ENCODE data around the gene MMP19.
"Not testable (repeated sequence)": the region's sequence is repeated elsewhere in the genome, so short reads cannot be mapped to it uniquely, and the experiment has no call there.

The MMP19 gene

DNA sequence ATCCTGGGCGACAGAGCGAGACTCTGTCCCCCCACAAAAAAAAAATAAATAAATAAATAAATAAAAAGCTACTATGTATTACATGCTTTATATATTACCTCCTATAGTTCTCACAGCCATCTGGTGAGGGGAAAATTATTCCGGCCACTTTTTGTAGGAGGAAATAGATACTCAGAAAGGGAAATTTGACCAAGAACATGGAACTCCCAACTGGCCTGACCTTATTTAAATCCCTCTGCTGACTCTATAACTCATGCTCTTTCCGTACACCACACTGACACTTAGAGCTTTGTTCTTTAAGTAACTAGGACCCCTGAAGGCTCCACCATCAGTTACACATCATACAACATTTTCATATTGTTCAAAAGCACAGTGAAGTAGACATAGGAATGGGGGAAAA lies 2.2 kb upstream of the MMP19 start:
- H3K27me3 ChIP-seq (ENCODE audit: control insufficient read depth in 1 of 2, insufficient read depth in 2 of 2, low read length in 2 of 2), result peaks cover 0 to 6% of the 10 kb centered on the region in 2 donors
- H3K27ac ChIP-seq (ENCODE audit: low read length), result no peak overlapping the region

DNA sequence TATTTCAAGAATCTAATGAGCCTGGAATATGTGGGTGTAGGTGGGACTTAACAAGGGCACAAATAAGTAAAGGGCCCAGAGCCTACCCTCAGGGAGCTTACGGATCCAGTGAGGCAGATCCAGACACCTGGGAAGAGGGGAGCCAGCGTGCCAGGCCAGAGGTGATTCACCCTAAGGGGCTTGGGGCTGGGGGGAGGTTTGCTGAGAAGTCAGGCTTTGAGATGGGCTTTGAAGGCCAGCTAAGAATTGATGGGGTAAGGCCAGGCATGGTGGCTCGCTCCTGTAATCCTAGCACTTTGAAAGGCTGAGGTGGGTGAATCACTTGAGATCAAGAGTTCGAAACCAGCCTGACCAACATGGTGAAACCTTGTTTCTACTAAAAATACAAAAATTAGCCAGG lies 695 bp upstream of the MMP19 start:
- Histone ChIP-seq H3K4me3 (ENCODE audit: low read length in 2 of 2) (peak overlapping the region in 1 of 2 donors; percentile 64), H3K36me3 (ENCODE audit: control insufficient read depth in 2 of 2, insufficient read depth in 2 of 2, low read length in 2 of 2) (no peaks in the 10 kb centered on the region), H3K4me1 (ENCODE audit: control insufficient read depth, insufficient read depth, low read length) (peaks cover 7% of the 10 kb centered on the region), H3K27ac (ENCODE audit: low read length) (no peak overlapping the region), H3K9ac (ENCODE audit: low read length in 2 of 2) (no peak overlapping the region), H3K27me3 (ENCODE audit: control insufficient read depth in 1 of 2, insufficient read depth in 2 of 2, low read length in 2 of 2) (peaks cover 0 to 8% of the 10 kb centered on the region in 2 donors), H3K9me3 (ENCODE audit: control insufficient read depth in 2 of 2, low read length in 2 of 2) (no peaks in the 10 kb centered on the region)

More for the DNA sequence above, 2.2 kb upstream of the MMP19 start:
- Histone ChIP-seq H3K9me3 (ENCODE audit: control insufficient read depth in 2 of 2, low read length in 2 of 2) (no peaks in the 10 kb centered on the region), H3K36me3 (ENCODE audit: control insufficient read depth in 2 of 2, insufficient read depth in 2 of 2, low read length in 2 of 2) (no peaks in the 10 kb centered on the region), H3K4me1 (ENCODE audit: control insufficient read depth, insufficient read depth, low read length) (peaks cover 7% of the 10 kb centered on the region), H3K4me3 (ENCODE audit: low read length in 2 of 2) (no peak overlapping the region), H3K9ac (ENCODE audit: low read length in 2 of 2) (no peak overlapping the region)

DNA sequence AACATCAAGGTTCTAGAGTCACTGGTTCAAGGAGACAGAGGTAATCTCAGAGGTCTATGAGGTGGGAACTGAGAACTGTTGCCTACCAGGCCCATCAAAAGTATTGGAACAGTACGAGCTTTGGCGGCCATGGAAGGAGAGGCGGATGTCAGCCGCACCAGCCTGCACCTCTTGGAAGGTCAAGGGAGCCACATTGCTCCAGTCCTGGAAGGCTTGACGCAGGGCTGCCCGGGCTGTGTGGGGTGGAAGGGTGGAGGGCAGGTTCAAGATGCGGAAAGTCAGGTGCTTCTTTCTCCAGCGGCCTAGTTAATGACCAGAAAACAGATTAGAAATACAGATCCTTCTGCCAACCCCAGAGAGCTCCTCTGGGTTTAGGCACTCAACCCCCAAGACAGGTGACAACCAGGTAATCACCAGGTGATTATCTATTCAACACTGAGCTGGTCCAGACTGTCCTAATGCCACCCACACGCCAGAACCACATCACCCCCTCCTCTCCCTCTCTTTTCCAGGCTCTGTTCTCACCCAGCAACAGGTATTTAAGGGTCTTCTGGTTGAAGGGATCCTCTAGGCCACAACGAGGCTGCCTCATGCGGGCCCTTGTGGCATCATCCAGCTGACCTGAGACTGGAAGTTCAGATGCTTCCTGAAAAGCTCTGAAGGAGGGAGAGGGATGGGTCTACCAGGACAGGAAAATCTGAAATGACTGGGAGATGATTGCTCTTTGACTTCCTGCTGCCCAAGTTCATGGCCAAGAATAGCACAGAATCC lies 2.0 kb downstream of the MMP19 start:
- Histone ChIP-seq H3K9ac (ENCODE audit: low read length in 2 of 2) (no peak overlapping the region), H3K9me3 (ENCODE audit: control insufficient read depth in 2 of 2, low read length in 2 of 2) (no peaks in the 10 kb centered on the region), H3K36me3 (ENCODE audit: control insufficient read depth in 2 of 2, insufficient read depth in 2 of 2, low read length in 2 of 2) (no peaks in the 10 kb centered on the region), H3K27ac (ENCODE audit: low read length) (no peak overlapping the region), H3K27me3 (ENCODE audit: control insufficient read depth in 1 of 2, insufficient read depth in 2 of 2, low read length in 2 of 2) (peaks cover 0 to 15% of the 10 kb centered on the region in 2 donors), H3K4me1 (ENCODE audit: control insufficient read depth, insufficient read depth, low read length) (no peaks in the 10 kb centered on the region), H3K4me3 (ENCODE audit: low read length in 2 of 2) (no peak overlapping the region)

DNA sequence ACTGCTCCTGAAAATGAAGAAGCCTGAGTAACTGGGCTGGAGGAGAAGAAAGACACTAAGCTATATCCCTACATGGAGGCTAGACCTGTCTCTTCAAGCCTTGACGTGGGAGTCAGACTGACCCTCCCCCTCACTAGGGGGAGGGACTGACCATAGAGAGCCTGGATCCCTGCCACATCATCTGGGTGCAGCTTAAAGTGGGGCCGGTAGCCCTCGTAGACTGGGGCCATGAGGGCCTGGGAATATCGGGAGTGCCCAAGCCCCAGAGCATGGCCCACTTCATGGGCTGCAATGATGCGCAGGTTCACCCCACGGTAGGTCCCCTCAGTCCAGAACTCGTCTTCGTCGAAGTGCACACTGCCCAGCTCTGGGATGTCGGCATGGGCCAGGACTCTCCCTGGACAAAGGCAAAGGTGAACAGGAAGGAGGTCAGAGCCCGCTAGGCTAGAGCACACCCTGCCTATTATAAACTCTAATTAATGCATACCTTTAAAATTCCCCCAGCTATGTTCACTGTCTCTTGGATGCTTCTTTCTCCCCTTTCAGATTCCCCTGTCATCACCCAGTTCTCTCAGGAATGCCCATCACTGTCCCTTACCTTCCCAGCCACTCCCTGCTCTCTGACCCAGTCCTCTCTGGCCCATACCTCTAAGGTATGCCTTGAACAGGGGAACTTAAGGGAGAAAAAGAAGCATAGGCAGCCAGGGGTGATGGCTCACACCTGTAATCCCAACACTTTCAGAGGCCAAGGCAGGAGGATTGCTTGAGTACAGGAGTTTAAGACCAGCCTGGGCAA lies 3.2 kb downstream of the MMP19 start:
- Histone ChIP-seq H3K9ac (ENCODE audit: low read length in 2 of 2) (no peak overlapping the region), H3K36me3 (ENCODE audit: control insufficient read depth in 2 of 2, insufficient read depth in 2 of 2, low read length in 2 of 2) (no peaks in the 10 kb centered on the region), H3K4me3 (ENCODE audit: low read length in 2 of 2) (no peak overlapping the region), H3K27ac (ENCODE audit: low read length) (no peak overlapping the region), H3K9me3 (ENCODE audit: control insufficient read depth in 2 of 2, low read length in 2 of 2) (no peaks in the 10 kb centered on the region), H3K27me3 (ENCODE audit: control insufficient read depth in 1 of 2, insufficient read depth in 2 of 2, low read length in 2 of 2) (peaks cover 0 to 15% of the 10 kb centered on the region in 2 donors), H3K4me1 (ENCODE audit: control insufficient read depth, insufficient read depth, low read length) (no peaks in the 10 kb centered on the region)

DNA sequence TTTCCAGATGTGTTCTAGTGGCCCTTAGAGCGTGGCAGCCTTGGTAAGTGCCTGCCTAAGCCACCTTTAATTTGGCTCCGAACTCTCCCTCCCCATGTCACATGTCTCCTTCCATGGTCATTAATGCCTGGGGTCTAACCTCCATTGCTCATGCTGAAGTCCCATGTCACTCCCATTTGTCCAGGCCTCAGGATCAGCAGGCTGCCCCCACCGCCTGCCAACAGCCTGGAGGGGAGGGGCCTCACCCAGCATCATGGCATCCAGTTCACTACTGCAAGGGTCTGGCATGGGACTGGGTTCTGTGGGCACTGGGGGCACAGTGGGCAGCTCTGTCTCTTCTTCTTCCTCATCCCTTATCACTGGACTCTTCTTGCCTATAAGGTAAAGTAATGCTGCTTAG lies 4.4 kb downstream of the MMP19 start:
- no peaks in the 10 kb centered on the region for H3K9me3 ChIP-seq (ENCODE audit: control insufficient read depth in 2 of 2, low read length in 2 of 2)
- peaks cover under 1% of the 10 kb centered on the region for H3K4me1 ChIP-seq (ENCODE audit: control insufficient read depth, insufficient read depth, low read length)
- H3K27me3 ChIP-seq (ENCODE audit: control insufficient read depth in 1 of 2, insufficient read depth in 2 of 2, low read length in 2 of 2), result peaks cover 0 to 15% of the 10 kb centered on the region in 2 donors
- no peaks in the 10 kb centered on the region for H3K36me3 ChIP-seq (ENCODE audit: control insufficient read depth in 2 of 2, insufficient read depth in 2 of 2, low read length in 2 of 2)
- H3K9ac ChIP-seq (ENCODE audit: low read length in 2 of 2), result no peak overlapping the region
- no peak overlapping the region for H3K4me3 ChIP-seq (ENCODE audit: low read length in 2 of 2)
- H3K27ac ChIP-seq (ENCODE audit: low read length), result no peak overlapping the region

DNA sequence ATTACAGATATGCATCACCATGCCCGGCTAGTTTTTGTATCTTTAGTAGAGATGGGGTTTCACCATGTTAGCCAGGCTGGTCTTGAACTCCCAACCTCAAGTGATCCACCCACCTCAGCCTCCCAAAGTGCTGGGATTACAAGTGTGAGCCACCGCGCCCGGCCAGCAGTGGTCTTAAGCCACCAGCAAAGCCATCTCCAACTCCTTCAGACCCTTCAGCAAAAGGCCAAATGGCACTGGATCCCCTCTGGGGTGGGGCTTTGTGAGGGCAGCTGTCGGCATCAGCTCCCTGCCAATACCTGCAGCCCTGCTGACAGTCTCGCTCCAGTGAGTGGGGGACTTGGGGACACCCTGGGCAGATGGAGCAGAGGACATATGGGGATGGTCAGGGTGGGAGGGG lies 8.3 kb downstream of the MMP19 start:
- H3K27ac ChIP-seq (ENCODE audit: low read length); H3K4me3 ChIP-seq (ENCODE audit: low read length in 2 of 2); H3K9me3 ChIP-seq (ENCODE audit: control insufficient read depth in 2 of 2, low read length in 2 of 2); H3K36me3 ChIP-seq (ENCODE audit: control insufficient read depth in 2 of 2, insufficient read depth in 2 of 2, low read length in 2 of 2); H3K27me3 ChIP-seq (ENCODE audit: control insufficient read depth in 1 of 2, insufficient read depth in 2 of 2, low read length in 2 of 2); H3K9ac ChIP-seq (ENCODE audit: low read length in 2 of 2): not testable (repeated sequence)
- H3K4me1 ChIP-seq (ENCODE audit: control insufficient read depth, insufficient read depth, low read length), result peaks cover 24% of the 10 kb centered on the region

DNA sequence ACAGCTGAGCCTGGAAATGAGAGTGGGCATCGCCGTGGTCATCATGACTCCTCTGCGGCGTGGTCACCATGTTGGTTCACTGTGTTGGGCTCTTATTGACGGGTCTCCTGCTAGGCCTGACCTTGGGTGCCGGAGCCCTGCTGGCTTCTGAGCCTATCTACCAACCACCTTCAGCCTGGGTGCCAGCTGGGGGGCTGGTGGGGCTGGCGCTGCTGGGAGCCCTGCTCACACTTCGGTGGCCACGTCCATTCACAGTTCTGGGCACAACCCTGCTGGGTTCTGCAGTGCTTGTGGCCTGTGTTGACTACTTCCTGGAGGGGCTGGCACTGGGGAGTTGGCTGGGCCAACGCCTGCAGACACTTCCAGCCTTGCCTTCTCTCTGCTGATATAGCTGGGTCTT lies 9.7 kb downstream of the MMP19 start:
- Histone ChIP-seq H3K9ac (ENCODE audit: low read length in 2 of 2) (no peak overlapping the region), H3K27ac (ENCODE audit: low read length) (no peak overlapping the region), H3K4me1 (ENCODE audit: control insufficient read depth, insufficient read depth, low read length) (peaks cover 27% of the 10 kb centered on the region), H3K36me3 (ENCODE audit: control insufficient read depth in 2 of 2, insufficient read depth in 2 of 2, low read length in 2 of 2) (no peaks in the 10 kb centered on the region), H3K4me3 (ENCODE audit: low read length in 2 of 2) (no peak overlapping the region), H3K27me3 (ENCODE audit: control insufficient read depth in 1 of 2, insufficient read depth in 2 of 2, low read length in 2 of 2) (peaks cover 5 to 7% of the 10 kb centered on the region in 2 donors), H3K9me3 (ENCODE audit: control insufficient read depth in 2 of 2, low read length in 2 of 2) (no peaks in the 10 kb centered on the region)

DNA sequence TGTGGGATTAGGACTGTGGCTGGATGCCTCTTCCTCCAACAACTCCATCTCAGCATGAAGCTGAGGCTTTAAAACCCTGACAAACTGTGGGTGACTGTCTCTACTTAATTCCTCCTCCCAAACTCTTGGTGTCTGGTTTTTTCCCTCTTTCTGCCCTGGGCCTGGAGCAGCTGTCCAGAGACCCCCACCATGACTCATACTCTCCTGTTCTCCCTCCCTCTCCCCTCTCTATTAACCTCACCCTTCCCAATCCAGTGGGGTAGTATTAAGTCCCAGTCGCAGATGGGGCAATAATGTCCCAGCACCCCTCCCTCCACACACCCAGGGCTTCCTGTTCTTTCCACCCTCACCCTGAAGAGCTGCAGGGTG lies 11.3 kb downstream of the MMP19 start:
- no peaks in the 10 kb centered on the region for H3K36me3 ChIP-seq (ENCODE audit: control insufficient read depth in 2 of 2, insufficient read depth in 2 of 2, low read length in 2 of 2)
- peaks cover 0 to 5% of the 10 kb centered on the region in 2 donors for H3K27me3 ChIP-seq (ENCODE audit: control insufficient read depth in 1 of 2, insufficient read depth in 2 of 2, low read length in 2 of 2)
- peaks cover 36% of the 10 kb centered on the region for H3K4me1 ChIP-seq (ENCODE audit: control insufficient read depth, insufficient read depth, low read length)
- peak overlapping the region; percentile 80 for H3K27ac ChIP-seq (ENCODE audit: low read length)
- peak overlapping the region; percentile 79 to 94 for H3K4me3 ChIP-seq (ENCODE audit: low read length in 2 of 2)
- H3K9ac ChIP-seq (ENCODE audit: low read length in 2 of 2), result peak overlapping the region; percentile 81 to 92
- H3K9me3 ChIP-seq (ENCODE audit: control insufficient read depth in 2 of 2, low read length in 2 of 2), result no peaks in the 10 kb centered on the region

DNA sequence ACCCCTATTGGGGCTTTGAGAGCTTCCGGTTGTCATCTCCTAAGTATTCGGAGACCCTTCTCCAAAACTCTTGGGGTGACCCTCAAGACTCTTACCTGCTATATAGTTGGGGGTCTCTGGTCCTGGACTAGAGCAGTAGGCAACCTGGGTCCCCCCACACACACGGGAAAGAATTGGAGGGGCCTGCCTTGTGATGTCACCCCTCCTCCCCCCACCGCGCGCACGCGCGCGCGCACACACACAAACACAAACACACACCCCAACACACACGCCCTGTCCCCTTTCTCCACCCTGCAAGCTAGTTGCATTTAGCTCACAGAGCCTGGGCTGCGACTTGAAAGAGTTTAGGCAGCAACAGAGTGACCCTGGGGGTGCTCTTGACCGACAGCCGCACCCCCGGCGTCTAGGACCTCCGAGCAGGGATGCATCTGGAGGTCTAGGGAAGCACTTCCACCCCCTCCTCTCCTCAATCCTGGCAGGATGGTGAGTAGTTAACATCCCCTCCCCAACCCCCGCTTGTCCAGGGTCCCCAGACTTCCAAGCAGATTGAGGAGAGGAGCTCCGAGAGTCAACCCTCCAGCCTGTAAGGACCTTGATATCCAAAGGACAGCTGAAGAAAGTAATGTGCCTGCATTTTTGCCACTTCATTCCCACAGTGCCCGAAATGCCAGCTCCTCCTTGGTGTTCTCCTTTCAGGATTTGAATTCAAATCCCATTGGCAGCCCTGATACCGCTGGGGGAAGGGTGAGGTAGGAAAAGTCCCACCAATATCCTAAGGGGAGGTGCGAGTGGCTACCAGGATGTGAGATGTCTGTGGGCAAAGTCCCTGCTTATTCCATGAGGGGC lies 11.9 kb downstream of the MMP19 start:
- peak overlapping the region; percentile 79 to 94 for H3K4me3 ChIP-seq (ENCODE audit: low read length in 2 of 2)
- no peaks in the 10 kb centered on the region for H3K36me3 ChIP-seq (ENCODE audit: control insufficient read depth in 2 of 2, insufficient read depth in 2 of 2, low read length in 2 of 2)
- H3K27ac ChIP-seq (ENCODE audit: low read length), result peak overlapping the region; percentile 80
- peaks cover 0 to 5% of the 10 kb centered on the region in 2 donors for H3K27me3 ChIP-seq (ENCODE audit: control insufficient read depth in 1 of 2, insufficient read depth in 2 of 2, low read length in 2 of 2)
- H3K4me1 ChIP-seq (ENCODE audit: control insufficient read depth, insufficient read depth, low read length), result peaks cover 38% of the 10 kb centered on the region
- H3K9me3 ChIP-seq (ENCODE audit: control insufficient read depth in 2 of 2, low read length in 2 of 2), result no peaks in the 10 kb centered on the region
- H3K9ac ChIP-seq (ENCODE audit: low read length in 2 of 2), result peak overlapping the region; percentile 81 to 92

DNA sequence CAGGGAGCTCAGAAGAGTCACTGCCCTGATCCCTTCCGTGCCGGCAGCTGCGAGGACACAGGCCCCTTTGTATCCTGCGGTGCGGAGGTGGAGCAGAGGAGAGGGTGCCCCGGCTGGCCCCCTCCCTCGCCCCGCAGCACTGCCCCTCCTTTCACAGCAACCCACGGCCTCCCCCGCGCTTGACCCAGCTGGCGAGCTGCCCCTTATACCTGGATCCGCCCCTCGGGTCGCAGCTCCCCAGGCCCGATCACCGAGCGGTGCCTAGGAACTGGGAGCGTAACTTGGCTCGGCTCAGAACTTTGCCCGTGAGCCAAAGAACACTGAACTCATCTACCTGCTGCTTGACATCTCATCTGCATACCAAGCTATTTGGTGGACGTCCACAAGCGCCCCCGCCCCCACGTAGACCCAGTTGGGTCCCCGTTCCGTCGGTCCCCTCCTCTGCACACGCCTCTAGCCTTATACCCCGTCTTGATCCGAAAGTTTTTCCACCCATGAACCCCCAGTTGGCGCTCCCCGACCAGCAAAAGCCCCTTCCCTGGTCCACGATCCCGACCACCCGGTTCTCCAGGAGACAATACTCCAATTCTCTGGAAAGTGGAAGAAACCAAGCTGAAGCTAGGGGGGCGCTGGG lies 12.7 kb downstream of the MMP19 start:
- Histone ChIP-seq H3K4me3 (ENCODE audit: low read length in 2 of 2) (peak overlapping the region; percentile 79 to 94), H3K4me1 (ENCODE audit: control insufficient read depth, insufficient read depth, low read length) (peaks cover 39% of the 10 kb centered on the region), H3K36me3 (ENCODE audit: control insufficient read depth in 2 of 2, insufficient read depth in 2 of 2, low read length in 2 of 2) (no peaks in the 10 kb centered on the region), H3K27ac (ENCODE audit: low read length) (peak overlapping the region; percentile 80), H3K9me3 (ENCODE audit: control insufficient read depth in 2 of 2, low read length in 2 of 2) (no peaks in the 10 kb centered on the region), H3K9ac (ENCODE audit: low read length in 2 of 2) (peak overlapping the region; percentile 81 to 92), H3K27me3 (ENCODE audit: control insufficient read depth in 1 of 2, insufficient read depth in 2 of 2, low read length in 2 of 2) (peaks cover 0 to 5% of the 10 kb centered on the region in 2 donors)
